G401.6 (cell line): ENCODE results near the gene RAB22A.
"Not testable (repeated sequence)": the region's sequence is repeated elsewhere in the genome, so short reads cannot be mapped to it uniquely, and the experiment has no call there.

Experiments used
- FAIRE-seq: peaks from 2 replicates; lab custom pipeline; 2012; peaks lifted over from hg19 to GRCh38; lab: Jason Lieb, UNC

The RAB22A gene

GRCh38 chr20:58344741-58345140 is 35.2 kb downstream of the RAB22A start:
- FAIRE-seq: no peak

- FAIRE-seq: no peak
Measured at GRCh38 chr20:58349570-58349969, 40.1 kb downstream of the RAB22A start.

DNA sequence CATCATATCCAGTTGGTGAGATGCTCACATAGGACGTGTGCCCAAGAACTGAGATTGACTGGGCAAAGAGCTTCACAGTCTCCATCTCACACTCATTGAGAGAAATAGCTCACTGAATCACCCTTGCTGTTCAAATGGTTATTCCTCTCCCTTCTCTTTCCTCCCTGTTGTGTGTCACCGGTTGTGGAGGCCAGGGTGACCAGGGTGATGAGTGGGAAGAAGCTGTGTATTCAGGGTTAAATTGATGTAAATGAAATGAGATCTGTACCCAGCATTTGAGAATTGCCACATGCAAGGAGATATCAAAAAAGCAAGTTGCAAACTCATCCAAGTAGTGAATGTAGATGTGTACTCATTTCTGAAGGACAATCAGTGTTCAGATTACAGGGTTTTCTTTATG is 43.0 kb downstream of the RAB22A start:
- FAIRE-seq: no peak

DNA sequence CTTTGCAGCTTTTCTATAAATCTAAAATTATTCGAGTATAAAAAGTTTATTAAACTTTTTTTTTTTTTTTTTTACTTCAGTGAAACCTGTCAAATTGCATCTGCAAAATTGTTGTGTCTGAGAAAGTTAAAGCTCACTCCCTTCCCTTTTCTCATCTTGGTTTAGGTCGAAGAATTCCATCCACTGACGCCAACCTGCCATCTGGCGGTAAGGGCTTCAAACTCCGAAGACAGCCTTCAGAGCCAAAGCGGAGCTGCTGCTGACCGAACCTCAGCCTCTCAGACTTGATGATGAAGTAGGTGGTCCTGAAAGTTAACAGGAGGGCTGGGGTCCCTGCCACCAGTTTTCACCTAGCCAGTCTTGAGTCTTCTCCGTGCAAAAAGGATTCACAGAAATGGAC is 49.9 kb downstream of the RAB22A start:
- no peak for FAIRE-seq

GRCh38 chr20:58360936-58361335 is 51.4 kb downstream of the RAB22A start:
- FAIRE-seq: no peak

- no peak for FAIRE-seq
Measured at GRCh38 chr20:58361481-58362205, 52.1 kb downstream of the RAB22A start.

- FAIRE-seq: no peak
Measured at GRCh38 chr20:58362206-58362516, 52.6 kb downstream of the RAB22A start.

DNA sequence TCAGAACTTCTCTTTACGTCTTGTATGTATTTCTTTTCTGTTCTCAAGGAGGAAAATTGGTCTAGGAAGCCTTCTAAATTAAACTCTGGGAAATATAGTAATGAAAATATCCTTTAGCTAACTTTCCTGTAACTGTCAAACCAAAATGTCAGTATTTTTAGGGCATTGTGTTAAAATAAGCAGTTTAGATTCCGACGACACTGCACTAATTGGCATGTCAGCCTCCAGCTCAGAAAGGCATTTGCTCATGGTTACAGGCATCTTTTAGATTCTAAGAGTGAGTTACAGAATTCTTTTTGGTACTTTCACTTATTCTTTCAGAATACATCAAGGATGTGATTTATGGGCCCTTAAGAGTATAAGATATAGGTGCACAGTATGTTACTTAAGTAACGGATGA is 53.5 kb downstream of the RAB22A start:
- no peak for FAIRE-seq

DNA sequence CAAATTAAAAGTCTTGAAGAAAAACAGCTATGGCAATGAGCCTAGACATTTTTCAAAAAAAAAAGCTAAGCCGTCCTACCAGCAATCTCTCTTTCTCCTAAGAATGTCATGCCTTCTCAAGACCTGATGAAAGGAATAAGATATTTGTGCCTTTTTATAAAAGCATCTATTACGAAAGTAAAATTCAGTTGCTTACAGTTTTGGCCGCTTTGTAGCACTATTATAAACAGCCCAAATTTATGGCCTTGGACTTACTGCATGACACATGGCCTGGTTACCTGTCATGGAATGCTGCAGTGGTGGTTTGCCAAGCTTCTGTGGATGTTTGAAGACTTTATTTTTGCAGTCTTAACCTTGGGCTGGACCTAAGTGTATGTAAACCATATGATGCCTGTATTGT is 57.4 kb downstream of the RAB22A start:
- FAIRE-seq: no peak

- no peak for FAIRE-seq
Measured at GRCh38 chr20:58372806-58373205, 63.3 kb downstream of the RAB22A start.

DNA sequence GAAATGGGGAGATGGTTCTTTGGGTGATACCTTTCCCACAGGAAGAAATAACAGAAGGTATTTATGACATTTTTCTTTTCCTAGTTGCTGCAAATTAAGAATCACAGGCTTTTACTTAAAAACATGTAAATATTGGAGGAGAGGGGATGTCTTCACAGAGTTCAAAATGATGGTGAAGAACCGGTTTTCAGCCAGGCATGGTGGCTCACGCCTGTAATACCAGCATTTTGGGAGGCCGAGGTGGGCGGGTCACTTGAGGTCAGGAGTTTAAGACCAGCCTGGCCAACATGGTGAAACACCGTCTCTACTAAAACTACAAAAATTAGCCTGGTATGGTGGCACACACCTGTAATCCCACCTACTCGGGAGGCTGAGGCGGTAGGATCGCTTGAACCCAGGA is 63.8 kb downstream of the RAB22A start:
- not testable (repeated sequence) for FAIRE-seq

DNA sequence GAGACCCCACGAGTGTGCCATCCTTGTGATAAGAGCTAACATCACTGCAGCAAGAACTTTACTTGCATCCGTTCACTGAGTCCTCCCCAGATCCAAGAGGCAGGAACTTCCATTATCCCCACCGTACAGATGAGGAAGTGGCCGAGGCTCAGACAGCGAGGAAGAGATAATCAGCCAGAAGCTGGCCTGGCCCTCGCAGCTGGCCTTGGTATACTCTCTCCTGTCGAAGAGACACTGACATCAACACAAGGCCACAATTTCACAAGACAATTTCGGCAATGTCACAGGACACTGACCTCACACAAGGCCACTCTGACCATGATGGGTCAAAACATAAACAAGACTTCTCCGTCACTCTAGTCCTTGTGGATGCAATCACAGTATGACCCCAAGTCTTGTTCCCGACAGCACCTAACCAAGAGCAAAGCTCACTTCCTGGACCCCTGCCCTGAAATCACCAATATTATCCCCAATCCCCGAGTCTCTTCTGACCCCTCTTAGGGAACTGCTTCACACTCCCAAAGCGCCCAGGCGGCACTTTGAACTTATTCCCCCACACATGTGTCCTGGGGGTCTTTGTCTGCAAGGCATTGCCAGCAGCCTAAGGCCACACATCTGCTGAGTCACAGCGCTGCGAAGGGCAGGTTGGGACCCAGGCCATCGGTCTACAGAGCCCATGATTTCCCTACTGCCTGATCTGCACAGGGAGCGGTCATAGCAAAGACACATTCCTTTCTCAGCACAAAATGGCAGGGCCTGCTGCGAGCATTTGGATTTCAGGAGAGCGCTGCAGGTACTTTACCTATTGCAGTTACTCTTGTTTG is 64.7 kb downstream of the RAB22A start:
- FAIRE-seq: no peak

DNA sequence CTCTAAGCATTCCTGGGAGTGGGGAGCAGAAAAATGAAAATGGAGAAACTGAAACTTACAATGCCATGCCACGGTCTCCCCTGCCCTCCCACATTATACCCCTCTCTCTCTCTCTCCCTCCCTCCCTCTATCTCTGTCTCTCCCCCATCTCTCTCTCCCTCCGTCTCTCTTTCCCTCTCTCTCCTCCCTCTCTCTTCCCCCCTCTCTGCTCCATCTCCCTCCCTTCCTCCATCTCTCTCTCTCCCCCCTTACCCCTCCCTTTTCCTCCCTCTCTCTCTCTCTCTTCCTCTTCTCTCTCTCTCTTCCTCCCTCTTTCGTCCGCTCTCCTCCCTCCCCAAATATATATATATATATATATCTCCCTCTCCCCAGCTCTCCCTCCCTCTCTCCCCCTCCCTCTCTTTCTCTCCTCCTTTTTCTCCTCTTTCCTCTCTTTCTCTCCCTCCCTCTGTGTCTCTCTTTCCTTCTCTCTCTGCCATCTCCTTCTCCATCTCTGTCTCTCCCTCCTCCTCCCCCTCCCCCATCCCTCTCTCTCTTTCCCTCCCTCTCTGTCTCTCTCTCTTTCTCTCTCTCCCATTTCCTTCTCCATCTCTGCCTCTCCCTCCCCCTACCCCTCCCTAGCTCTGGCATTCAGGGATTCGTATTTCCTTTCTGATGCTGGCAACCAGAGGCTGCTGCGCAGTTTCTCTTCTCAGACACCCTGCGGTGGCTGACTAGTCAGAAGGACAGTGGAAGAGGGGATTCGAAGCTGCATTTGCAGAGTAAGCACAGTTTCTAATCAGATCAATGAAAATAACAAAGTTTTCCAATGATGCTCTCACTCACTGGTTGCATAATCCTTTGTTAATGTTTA is 65.6 kb downstream of the RAB22A start:
- FAIRE-seq: no peak

GRCh38 chr20:58375759-58376352 is 66.3 kb downstream of the RAB22A start:
- no peak for FAIRE-seq

DNA sequence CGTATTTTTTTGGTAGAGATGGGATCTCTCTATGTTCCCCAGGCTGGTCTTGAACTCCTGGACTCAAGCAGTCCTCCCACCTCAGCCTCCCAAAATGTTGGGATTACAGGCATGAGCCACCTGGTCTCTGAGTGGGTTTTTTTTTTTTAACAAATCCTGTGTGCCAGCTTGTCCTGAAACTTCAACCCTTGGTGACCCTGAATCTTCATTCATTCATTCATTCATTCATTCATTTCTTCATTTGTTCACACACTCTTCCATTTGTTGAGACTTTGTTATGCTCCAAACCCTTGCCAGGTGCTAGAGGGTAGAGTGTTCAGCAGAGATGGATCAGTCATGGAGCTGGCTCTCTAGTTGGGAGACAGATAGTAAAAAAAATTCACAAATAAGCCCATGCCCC is 67.5 kb downstream of the RAB22A start:
- no peak for FAIRE-seq

DNA sequence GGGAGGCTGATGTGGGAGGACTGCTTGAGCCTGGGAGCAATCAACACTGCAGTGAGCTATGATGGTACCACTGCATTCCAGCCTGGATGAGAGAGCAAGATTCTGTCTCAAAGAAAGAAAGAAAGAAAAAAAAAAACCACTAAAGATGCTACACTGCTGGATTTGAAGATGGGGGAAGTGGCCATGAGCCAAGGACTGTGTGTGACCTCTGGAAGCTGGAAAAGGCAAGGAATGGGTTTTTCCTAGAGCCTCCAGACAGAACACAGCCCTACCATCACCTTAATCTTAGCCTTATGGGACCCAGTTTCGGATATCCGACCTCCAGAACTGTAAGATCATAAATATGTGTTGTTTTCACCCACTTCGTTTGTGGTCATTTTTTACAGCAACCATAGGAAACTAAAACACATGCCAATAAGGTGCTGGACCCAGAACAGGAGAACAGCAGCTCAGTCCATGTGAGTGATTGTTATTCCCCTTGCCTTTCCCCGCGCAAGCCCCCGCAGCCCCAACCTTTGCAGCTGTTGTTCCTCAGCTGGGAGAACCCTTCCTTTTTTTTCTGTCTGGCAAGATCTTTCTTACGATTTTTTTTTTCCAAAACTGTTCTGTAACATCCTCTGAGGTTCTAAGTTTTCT is 68.4 kb downstream of the RAB22A start:
- FAIRE-seq: no peak

DNA sequence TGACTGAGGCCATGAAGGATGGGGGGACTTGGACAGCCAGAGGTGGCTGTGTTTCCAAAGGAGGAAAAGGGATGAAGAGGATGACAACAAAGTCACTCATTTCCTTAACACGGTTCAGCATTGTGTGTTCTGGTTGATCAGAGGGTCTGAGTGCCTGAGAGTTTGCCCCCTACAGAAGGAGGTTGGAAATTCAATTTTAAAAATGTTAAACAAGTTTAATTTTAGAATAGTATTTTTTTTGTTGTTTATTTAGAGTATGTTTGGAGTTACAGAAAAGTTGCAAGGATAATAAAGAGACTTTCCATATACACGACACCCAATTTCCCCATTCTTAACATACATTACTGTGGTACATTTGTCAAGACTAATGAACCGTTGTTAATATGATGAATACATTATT is 69.2 kb downstream of the RAB22A start:
- FAIRE-seq: no peak

DNA sequence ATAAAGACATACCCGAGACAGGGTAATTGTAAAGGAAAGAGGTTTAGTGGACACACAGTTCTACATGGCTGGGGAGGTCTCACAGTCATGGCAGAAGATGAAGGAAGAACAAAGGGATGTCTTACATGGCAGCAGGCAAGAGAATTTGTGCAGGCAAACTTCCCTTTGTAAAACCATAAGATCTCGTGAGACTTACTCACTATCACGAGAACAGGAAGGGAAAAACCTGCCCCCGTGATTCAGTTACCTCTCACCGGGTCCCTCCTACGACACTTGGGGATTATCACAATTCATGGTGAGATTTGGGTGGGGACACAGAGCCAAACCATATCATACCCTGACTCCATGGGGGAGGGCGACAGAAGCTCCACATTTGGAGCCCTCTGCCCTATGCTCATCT is 72.1 kb downstream of the RAB22A start:
- FAIRE-seq: no peak

DNA sequence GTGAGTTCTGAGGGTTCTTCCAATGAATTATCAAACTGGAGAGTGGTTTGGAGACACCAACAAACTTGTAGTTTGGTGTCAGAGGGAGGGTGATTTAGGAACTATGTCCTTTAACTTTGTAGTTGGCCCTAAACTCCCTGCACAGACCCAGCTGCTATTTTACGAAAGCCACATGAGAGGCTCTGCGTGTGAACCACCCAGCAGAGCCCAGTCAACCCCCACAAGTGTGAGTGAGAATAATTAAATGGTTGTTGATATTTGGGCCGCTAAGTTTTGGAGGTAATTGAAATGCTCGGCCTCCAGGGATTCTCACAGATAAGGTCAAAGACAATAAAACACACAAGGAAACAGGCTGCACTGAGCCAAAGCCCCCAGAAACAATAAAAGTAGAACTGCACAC is 72.6 kb downstream of the RAB22A start:
- no peak for FAIRE-seq

DNA sequence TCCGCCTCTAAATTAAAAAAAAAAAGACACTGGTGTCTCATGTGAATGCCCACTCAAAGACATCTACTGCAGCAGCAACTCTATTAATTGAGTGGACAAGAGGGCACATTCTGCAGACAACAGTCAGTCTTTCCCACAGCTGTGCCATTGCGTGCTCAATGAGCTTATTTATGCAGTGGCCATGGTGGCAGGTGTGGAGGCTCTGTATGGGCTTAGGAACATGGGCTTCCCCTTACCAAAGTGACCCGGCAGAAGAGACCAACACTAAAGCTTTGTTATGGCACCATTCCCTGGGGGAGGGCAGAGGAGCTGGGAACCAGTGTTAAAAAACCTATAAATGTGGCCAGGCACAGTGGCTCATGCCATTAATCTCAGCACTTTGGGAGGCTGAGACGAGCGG is 75.3 kb downstream of the RAB22A start:
- no peak for FAIRE-seq

DNA sequence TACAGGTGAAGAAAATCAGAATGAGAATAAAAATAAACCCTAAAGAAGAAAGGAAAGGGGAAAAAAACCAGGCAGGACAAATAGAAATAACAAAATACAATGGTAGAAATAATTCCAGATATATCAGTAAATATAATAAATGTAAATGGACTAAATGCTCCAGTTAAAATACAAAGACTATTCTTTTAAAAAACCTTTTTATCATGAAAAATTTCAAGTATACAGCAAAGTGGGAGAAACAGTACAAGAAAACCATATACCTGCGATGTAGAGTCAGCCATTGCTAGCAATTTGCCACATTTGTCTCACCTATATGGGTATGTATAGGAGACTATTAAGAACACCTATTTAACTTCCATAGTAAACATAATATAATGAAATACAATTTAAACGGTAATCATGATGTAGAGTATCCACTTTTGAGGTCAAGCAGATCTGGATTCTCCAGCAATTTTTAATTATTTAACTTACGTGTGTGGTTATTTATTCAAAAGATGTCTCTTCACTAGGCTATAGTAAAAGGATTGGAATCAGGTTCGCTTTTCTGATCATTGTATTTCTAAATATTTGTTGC is 78.6 kb downstream of the RAB22A start:
- FAIRE-seq: no peak

DNA sequence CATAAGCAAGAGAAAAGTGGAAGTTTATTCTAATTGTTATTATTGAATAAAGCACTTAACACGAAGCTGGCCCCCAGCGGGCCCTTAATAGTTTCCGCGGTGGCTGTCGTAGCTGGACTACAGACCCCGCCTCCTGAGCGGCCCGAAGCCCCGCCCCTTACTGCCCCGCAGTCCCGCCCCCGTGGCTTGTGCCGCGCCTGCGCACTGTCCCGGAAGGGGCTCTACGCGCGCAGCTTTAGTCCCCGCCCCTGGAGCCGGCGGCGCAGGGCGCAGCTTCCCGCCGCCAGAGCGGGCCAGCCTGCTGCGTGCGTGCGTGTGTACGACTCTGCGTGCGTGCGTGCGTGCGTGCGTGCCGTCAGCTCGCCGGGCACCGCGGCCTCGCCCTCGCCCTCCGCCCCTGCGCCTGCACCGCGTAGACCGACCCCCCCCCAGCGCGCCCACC is 79.4 kb downstream of the RAB22A start, which contains the start of gene VAPB:
Gene VAPB (plus strand): TSS at position 348 of the 442 bp plus-strand sequence. CDS start 231 bp downstream, outside the sequence.
- FAIRE-seq: peak; percentile 13
